ENCODE results near the gene MAP3K2. TPM values are rescaled to one million over a fixed set of nuclear protein-coding genes. Genes with fewer than 3 reads are reported as not detected.
A peak's percentile ranks its signal among the peaks of the same experiment; 100 is the strongest.
"Not testable (repeated sequence)": the region's sequence is repeated elsewhere in the genome, so short reads cannot be mapped to it uniquely, and the experiment has no call there.

The MAP3K2 gene
- total RNA-seq, 2 experiments from 2014 or later, result 55.7 to 58.5 TPM

- peaks cover 3% of the 10 kb centered on the region for H3K36me3 Mint-ChIP-seq (ENCODE audit: low read depth)
- peak overlapping the region; percentile 42 for H3K4me3 Mint-ChIP-seq
- H3K4me1 Mint-ChIP-seq (ENCODE audit: low read depth), result peaks cover 32% of the 10 kb centered on the region
- ATAC-seq (no peak), DNase-seq (no peak)
- H3K27ac Mint-ChIP-seq, result peak overlapping the region; percentile 80
- ChIA-PET POLR2A (interaction anchor here (0.5 to 1.4 kb wide), 5 partner anchors 21 to 401 kb away, joined by 3 to 6 read pairs (median 5); partner anchors contain the start of gene ERCC3), CTCF (interaction anchor here (0.9 to 1.8 kb wide), 6 partner anchors 8 to 119 kb away, joined by 3 to 6 read pairs (median 4); no protein-coding TSS in a partner anchor)
- H3K27me3 Mint-ChIP-seq (ENCODE audit: low read depth), result peaks cover 8% of the 10 kb centered on the region
- H3K9me3 Mint-ChIP-seq (ENCODE audit: insufficient read depth), result no peaks in the 10 kb centered on the region
These were observed 23.3 kb upstream of the MAP3K2 start for GRCh38 chr2:127410871-127411652.

GRCh38 chr2:127409716-127410115, 21.9 kb upstream of the MAP3K2 start:
- H3K4me3 Mint-ChIP-seq; H3K36me3 Mint-ChIP-seq (ENCODE audit: low read depth); H3K27me3 Mint-ChIP-seq (ENCODE audit: low read depth); H3K9me3 Mint-ChIP-seq (ENCODE audit: insufficient read depth); POLR2A ChIA-PET; ATAC-seq; DNase-seq: not testable (repeated sequence)
- CTCF ChIA-PET, result interaction anchor here (1.7 kb wide), 1 partner anchor 9 kb away, joined by 4 read pairs; no protein-coding TSS in a partner anchor
- peak overlapping the region; percentile 13 for H3K27ac Mint-ChIP-seq
- peaks cover 28% of the 10 kb centered on the region for H3K4me1 Mint-ChIP-seq (ENCODE audit: low read depth)

GRCh38 chr2:127408807-127409099, 21.0 kb upstream of the MAP3K2 start:
- no peaks in the 10 kb centered on the region for H3K9me3 Mint-ChIP-seq (ENCODE audit: insufficient read depth)
- peaks cover 28% of the 10 kb centered on the region for H3K4me1 Mint-ChIP-seq (ENCODE audit: low read depth)
- H3K4me3 Mint-ChIP-seq, result peak overlapping the region; percentile 61
- ChIA-PET CTCF (no interaction called here), POLR2A (interaction anchor here (1.1 kb wide), 1 partner anchor 20 kb away, joined by 3 read pairs; no protein-coding TSS in a partner anchor)
- DNase-seq (no peak), ATAC-seq (no peak)
- no peak overlapping the region for H3K27ac Mint-ChIP-seq
- H3K36me3 Mint-ChIP-seq (ENCODE audit: low read depth), result peaks cover 3% of the 10 kb centered on the region
- peaks cover 10% of the 10 kb centered on the region for H3K27me3 Mint-ChIP-seq (ENCODE audit: low read depth)

GRCh38 chr2:127408004-127408806, 20.4 kb upstream of the MAP3K2 start:
- CTCF ChIA-PET, result no interaction called here

DNA sequence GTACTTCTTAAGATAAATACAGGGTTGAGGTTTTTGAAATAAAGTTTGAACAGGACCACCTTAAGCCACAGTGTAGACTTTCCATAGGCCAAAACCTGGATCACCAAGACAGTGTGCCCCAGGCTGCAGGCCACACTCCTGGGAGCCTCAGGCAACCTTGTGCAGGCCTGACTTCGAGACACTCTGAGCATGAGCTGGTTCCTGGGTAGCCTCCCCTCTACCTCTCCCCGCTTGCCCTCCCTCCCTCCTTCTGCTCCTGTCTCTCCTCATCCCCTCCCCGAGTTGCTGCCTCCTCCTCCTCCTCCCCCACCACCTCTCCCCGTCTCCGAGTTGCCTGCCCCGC, 19.9 kb upstream of the MAP3K2 start:
- H3K36me3 Mint-ChIP-seq (ENCODE audit: low read depth), result peaks cover 3% of the 10 kb centered on the region
- POLR2A ChIA-PET, result no interaction called here
- H3K4me1 Mint-ChIP-seq (ENCODE audit: low read depth), result peaks cover 28% of the 10 kb centered on the region
- no peak overlapping the region for H3K27ac Mint-ChIP-seq
- H3K9me3 Mint-ChIP-seq (ENCODE audit: insufficient read depth), result no peaks in the 10 kb centered on the region
- H3K4me3 Mint-ChIP-seq, result peak overlapping the region; percentile 57
- DNase-seq (no peak), ATAC-seq (peak; percentile 40)
- CTCF ChIA-PET, result no interaction called here
- peaks cover 9% of the 10 kb centered on the region for H3K27me3 Mint-ChIP-seq (ENCODE audit: low read depth)

More at GRCh38 chr2:127408004-127408806, 20.4 kb upstream of the MAP3K2 start:
- Mint-ChIP-seq H3K4me1 (ENCODE audit: low read depth) (peaks cover 28% of the 10 kb centered on the region), H3K4me3 (peak overlapping the region; percentile 61), H3K27me3 (ENCODE audit: low read depth) (peaks cover 9% of the 10 kb centered on the region), H3K36me3 (ENCODE audit: low read depth) (peaks cover 3% of the 10 kb centered on the region), H3K27ac (no peak overlapping the region), H3K9me3 (ENCODE audit: insufficient read depth) (no peaks in the 10 kb centered on the region)
- ATAC-seq (peak; percentile 95), DNase-seq (peak; percentile 80)
- POLR2A ChIA-PET, result interaction anchor here (1.1 kb wide), 1 partner anchor 20 kb away, joined by 3 read pairs; no protein-coding TSS in a partner anchor

DNA sequence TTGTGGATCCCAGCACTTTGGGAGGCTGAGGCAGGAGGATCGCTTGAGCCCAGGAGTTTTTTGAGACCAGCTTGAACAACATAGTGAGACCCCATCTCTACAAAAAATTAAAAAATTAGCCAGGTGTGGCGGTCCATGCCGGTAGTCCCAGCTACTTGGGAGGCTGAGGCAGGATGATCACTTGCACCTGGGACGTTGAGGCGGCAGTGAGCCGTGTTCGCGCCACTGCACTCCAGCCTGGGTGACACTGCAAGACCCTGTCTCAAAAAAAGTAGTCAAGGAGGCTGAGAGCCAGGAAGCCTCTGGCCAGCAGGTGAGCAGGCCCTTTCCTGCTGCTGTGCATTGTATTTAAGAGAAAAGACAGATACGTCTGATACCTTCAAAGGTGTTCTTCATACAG, 19.3 kb upstream of the MAP3K2 start:
- POLR2A ChIA-PET, result no interaction called here
- DNase-seq (no peak), ATAC-seq (no peak)
- H3K9me3 Mint-ChIP-seq (ENCODE audit: insufficient read depth), result no peaks in the 10 kb centered on the region
- peaks cover 3% of the 10 kb centered on the region for H3K36me3 Mint-ChIP-seq (ENCODE audit: low read depth)
- CTCF ChIA-PET, result no interaction called here
- peak overlapping the region; percentile 14 for H3K27ac Mint-ChIP-seq
- peaks cover 9% of the 10 kb centered on the region for H3K27me3 Mint-ChIP-seq (ENCODE audit: low read depth)
- H3K4me1 Mint-ChIP-seq (ENCODE audit: low read depth), result peaks cover 27% of the 10 kb centered on the region
- H3K4me3 Mint-ChIP-seq, result no peak overlapping the region

DNA sequence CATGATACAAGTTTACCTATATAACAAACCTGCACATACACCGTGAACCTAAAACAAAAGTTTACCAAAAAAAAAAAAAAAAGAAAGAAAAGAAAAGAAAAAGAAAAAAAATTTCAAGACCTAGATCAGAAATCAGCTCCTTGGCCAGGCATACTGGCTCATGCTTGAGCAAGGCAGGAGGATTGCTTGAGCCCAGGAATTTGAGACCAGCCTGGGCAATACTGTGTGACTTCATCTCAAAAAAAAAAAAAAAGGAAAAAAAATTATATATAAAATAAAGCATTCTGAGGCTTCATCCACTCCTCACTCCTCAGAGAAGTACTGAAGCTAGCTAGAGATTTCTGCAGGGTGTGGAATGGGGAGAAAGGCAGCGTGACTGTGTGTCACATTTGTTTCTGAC, 18.7 kb upstream of the MAP3K2 start:
- no peak for ATAC-seq

GRCh38 chr2:127405255-127405610, 17.5 kb upstream of the MAP3K2 start:
- H3K4me1 Mint-ChIP-seq (ENCODE audit: low read depth), result peaks cover 12% of the 10 kb centered on the region
- no peaks in the 10 kb centered on the region for H3K36me3 Mint-ChIP-seq (ENCODE audit: low read depth)
- ChIA-PET POLR2A (no interaction called here), CTCF (interaction anchor here (1.0 kb wide), 1 partner anchor 12 kb away, joined by 3 read pairs; no protein-coding TSS in a partner anchor)
- DNase-seq (no peak), ATAC-seq (no peak)
- H3K27me3 Mint-ChIP-seq (ENCODE audit: low read depth), result peaks cover 7% of the 10 kb centered on the region
- H3K27ac Mint-ChIP-seq, result no peak overlapping the region
- H3K4me3 Mint-ChIP-seq, result no peak overlapping the region
- no peaks in the 10 kb centered on the region for H3K9me3 Mint-ChIP-seq (ENCODE audit: insufficient read depth)

More for the DNA sequence above, 18.7 kb upstream of the MAP3K2 start:
- H3K27me3 Mint-ChIP-seq (ENCODE audit: low read depth), result peaks cover 7% of the 10 kb centered on the region
- no peaks in the 10 kb centered on the region for H3K36me3 Mint-ChIP-seq (ENCODE audit: low read depth)
- CTCF ChIA-PET, result no interaction called here
- peaks cover 22% of the 10 kb centered on the region for H3K4me1 Mint-ChIP-seq (ENCODE audit: low read depth)
- H3K9me3 Mint-ChIP-seq (ENCODE audit: insufficient read depth), result no peaks in the 10 kb centered on the region
- H3K4me3 Mint-ChIP-seq, result no peak overlapping the region
- POLR2A ChIA-PET, result no interaction called here
- H3K27ac Mint-ChIP-seq, result no peak overlapping the region
- DNase-seq, result no peak

DNA sequence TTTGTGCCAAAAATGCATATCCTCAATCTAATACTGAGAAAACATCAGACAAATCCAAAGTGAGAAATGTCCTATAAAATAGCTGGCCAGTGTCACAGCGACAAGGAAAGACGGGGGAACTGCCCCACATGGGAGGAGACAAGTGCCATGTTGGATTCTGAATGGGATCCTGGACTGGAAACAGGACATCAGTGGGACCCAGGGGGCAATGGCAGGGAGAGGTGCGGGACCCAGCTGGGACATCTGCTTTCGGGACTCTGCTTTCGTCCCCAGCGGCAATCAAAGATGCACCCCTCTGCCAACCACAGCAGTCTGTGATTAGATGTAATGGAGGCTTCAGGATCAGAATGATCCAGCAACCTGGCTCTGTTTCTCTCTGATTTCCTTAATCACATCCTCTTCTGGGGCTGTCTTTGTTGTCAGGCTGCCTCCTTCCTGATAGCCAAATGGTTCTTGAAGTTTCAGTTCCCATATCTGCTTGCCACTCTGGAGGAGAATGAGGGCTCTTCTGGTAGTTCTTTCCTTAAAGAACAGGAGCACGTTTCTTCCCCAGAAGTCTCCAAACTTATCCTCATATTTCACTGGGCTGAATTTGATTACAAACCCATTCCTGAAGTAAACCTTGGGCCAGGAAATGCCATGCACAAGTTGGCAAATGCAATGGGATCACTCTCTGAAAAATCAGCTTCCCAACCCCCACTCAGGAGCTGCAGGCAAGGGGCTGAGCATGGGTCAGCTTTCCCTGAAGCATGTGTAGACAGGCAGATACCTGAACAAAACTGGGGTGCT, 16.9 kb upstream of the MAP3K2 start:
- H3K4me3 Mint-ChIP-seq, result no peak overlapping the region
- H3K4me1 Mint-ChIP-seq (ENCODE audit: low read depth), result peaks cover 9% of the 10 kb centered on the region
- CTCF ChIA-PET, result interaction anchor here (1.0 kb wide), 1 partner anchor 12 kb away, joined by 3 read pairs; no protein-coding TSS in a partner anchor
- peaks cover 7% of the 10 kb centered on the region for H3K27me3 Mint-ChIP-seq (ENCODE audit: low read depth)
- POLR2A ChIA-PET, result interaction anchor here (0.5 to 1.0 kb wide), 2 partner anchors 9 to 137 kb away, joined by 3 read pairs; no protein-coding TSS in a partner anchor
- DNase-seq (peak; percentile 16), ATAC-seq (no peak)
- no peaks in the 10 kb centered on the region for H3K9me3 Mint-ChIP-seq (ENCODE audit: insufficient read depth)
- H3K36me3 Mint-ChIP-seq (ENCODE audit: low read depth), result no peaks in the 10 kb centered on the region
- H3K27ac Mint-ChIP-seq, result no peak overlapping the region

DNA sequence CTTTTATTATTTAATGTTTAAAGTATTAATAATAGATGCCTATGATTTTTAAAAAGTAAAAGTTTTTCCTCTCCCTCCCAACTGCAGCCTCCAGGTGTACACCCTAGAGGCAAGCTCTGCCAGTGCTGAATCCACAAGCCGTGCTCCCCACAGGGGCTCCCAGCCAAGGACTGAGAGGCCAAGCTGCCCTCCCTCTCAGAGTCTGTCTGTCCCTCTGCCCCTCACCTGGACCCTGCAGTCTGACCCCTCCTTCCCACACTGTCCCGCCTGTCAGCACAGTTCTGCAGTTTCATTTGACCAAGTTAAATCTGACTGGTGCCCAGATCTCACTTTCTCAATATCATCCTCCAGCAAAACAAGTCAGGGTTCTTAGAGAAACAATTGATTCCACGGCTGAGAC, 15.7 kb upstream of the MAP3K2 start:
- DNase-seq (peak; percentile 19), ATAC-seq (no peak)
- POLR2A ChIA-PET, result interaction anchor here (0.7 kb wide), 1 partner anchor 129 kb away, joined by 3 read pairs; no protein-coding TSS in a partner anchor
- CTCF ChIA-PET, result interaction anchor here (1.8 kb wide), 1 partner anchor 13 kb away, joined by 10 read pairs; no protein-coding TSS in a partner anchor
- Mint-ChIP-seq H3K9me3 (ENCODE audit: insufficient read depth) (no peaks in the 10 kb centered on the region), H3K36me3 (ENCODE audit: low read depth) (no peaks in the 10 kb centered on the region), H3K27me3 (ENCODE audit: low read depth) (peaks cover 7% of the 10 kb centered on the region), H3K4me1 (ENCODE audit: low read depth) (peaks cover 7% of the 10 kb centered on the region), H3K27ac (no peak overlapping the region), H3K4me3 (no peak overlapping the region)

All from activated CD8-positive, alpha-beta T cell treated with anti-CD3 and anti-CD28 coated beads, Interleukin-2, amount 10 ng/mL, durations not matched to agents 7 days and 5 days (primary cell).